Adrenal gland (tissue), 12 donors: ENCODE data around the gene SIM1. TPM values are rescaled to one million over a fixed set of nuclear protein-coding genes. Genes with fewer than 3 reads are reported as not detected.

Source experiments
- DNase-seq, 7 donors: peaks; one replicate each; pipeline ENCODE4 v3.0.0-alpha.2; 2019 to 2020
- H3K27ac ChIP-seq, 5 donors: fragments of 200-600 bp; sonication (generic) in 4 of 5; 1 replicate in 3 of 5; 2 replicates in 2 of 5; pipeline versions ENCODE4 v1.5.1 to v1.8.0; 2016 to 2020; ENCODE audit warnings: mild to moderate bottlenecking in 1 of 5
- H3K27me3 ChIP-seq: fragments of 200-600 bp; 2 replicates; pipeline ENCODE4 v1.8.0; 2021
- H3K36me3 ChIP-seq, 2 donors: fragments of 200-600 bp; replicated peaks in 1 of 2; 1 replicate in 1 of 2; 2 replicates in 1 of 2; pipeline versions ENCODE4 v1.5.1 to v1.8.0; 2018 to 2022
- H3K4me1 ChIP-seq, 2 donors: fragments of 200-600 bp; replicated peaks in 1 of 2; 1 replicate in 1 of 2; 2 replicates in 1 of 2; pipeline versions ENCODE4 v1.5.1 to v1.8.0; 2018 to 2021
- H3K4me3 ChIP-seq, 4 donors: fragments of 200-600 bp; sonication (generic) in 3 of 4; one replicate each; pipeline ENCODE4 v1.5.1; 2016 to 2018
- H3K9me3 ChIP-seq, 3 donors: fragments of 200-600 bp; sonication (generic) in 1 of 3; replicated peaks in 1 of 3; 1 replicate in 2 of 3; 2 replicates in 1 of 3; pipeline versions ENCODE4 v1.5.1 to v1.8.0; 2016 to 2021
- POLR2A ChIP-seq, 2 donors: fragments of 450-650 bp; IDR thresholded peaks; one replicate each; pipeline ENCODE4 v1.6.1; 2017; ENCODE audit warnings: antibody characterized with exemption in 2 of 2, mild to moderate bottlenecking in 2 of 2, moderate library complexity in 1 of 2
- WGBS, 4 donors: extraction: QIAGEN DNeasy Blood & Tissue Kit in 2 of 4; methylation state at CpG; one replicate each; pipeline versions ENCODE4 v1.1.5 to v1.1.7; 2013 to 2017; 5-methylcytosine and 5-hydroxymethylcytosine counted together
- intact Hi-C, 2 donors: fragments of 100-400 bp; cut with DNase I; formaldehyde crosslinking; loops; one replicate each; pipeline versions ENCODE4 v1.14.1 to v1.15.0; 2022 to 2023
- polyA plus RNA-seq, 3 donors: library from polyadenylated mRNA; stranded (reverse); fragments of 200-250 nt in 2 of 3; fragments of 350-450 nt in 1 of 3; fragmentation: Illumina TruSeq in 1 of 3; extraction: RNeasy Lipid Tissue Mini Kit (QIAGEN cat#74804) in 1 of 3; gene quantifications; one replicate each; pipeline ENCODE4 v1.2.3, GENCODE V29; 2013 to 2014
- total RNA-seq, 9 donors: library from RNA; depleted of rRNA in 4 of 9; stranded (reverse); fragments of >200 nt in 4 of 9; fragments of 120-200 nt in 1 of 9; fragmentation: NEBNext Ultra II Directional in 1 of 9; extraction: Animal tissue kit (Norgen Biotek cat#: 25700) in 1 of 9; gene quantifications; one replicate each; pipeline versions ENCODE4 v1.1.0 to v1.2.4, GENCODE V29; 2013 to 2023
- TF ChIP-seq, protein P1 (sequence below), 6 experiments: fragments of 450-650 bp in 4 of 6; fragments of 200-600 bp in 2 of 6; sonication (generic) in 1 of 6; IDR thresholded peaks; 1 replicate in 5 of 6; 2 replicates in 1 of 6; pipeline versions ENCODE4 v1.5.1 to v1.8.0; 2016 to 2021; ENCODE audit warnings: antibody characterized with exemption in 6 of 6, mild to moderate bottlenecking in 2 of 6, moderate library complexity in 1 of 6
- donor health status: healthy with polysubstance abuse.
- donor health status: Bipolar disorder and iron deficiency.
- donor health status: DM: yes; HTN: yes; CAD: no.
- donor health status: DM: no; HTN: no; CAD: no.
- donor health status: DM: no; HTN: no; CAD: no.
- donor health status: DM: yes; HTN: yes; CAD: no.

The SIM1 gene
- total and polyA plus RNA-seq, 12 donors = not detected

DNA sequence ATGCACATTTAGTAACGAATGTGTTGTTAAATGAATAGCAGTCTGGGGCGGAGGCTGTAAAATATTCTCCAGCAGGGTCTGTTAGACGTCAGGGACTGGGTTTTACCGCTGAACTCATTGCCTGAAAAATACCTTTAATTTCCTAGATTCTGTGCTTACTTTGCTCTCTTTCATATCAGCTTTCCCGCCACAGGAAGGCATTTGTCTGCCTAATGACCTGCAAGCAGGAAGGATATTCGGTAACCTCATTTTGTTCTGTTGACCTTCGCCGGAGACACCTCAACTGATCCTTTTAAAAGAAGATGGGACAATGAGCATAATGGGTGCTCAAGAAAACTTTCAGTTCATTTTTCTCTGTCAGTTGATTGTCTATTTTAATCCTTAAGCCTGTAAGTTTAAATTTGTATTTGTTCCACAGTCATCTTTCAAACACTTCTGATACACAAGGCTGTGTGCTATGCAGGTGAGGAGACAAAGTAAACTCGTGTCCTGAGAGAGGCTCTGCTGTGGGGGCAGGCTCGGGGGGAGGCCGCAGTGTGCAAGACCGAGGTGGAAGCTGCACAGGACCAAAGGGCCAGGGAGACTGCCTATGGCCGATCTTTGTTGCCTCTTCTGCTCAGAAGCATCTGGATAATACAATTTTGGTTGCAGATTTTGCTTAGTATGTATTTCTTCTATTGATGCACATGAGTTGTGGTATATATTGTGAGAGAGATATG, 27.4 kb upstream of the SIM1 start:
- H3K4me1 ChIP-seq = no peaks in the 10 kb centered on the region

DNA sequence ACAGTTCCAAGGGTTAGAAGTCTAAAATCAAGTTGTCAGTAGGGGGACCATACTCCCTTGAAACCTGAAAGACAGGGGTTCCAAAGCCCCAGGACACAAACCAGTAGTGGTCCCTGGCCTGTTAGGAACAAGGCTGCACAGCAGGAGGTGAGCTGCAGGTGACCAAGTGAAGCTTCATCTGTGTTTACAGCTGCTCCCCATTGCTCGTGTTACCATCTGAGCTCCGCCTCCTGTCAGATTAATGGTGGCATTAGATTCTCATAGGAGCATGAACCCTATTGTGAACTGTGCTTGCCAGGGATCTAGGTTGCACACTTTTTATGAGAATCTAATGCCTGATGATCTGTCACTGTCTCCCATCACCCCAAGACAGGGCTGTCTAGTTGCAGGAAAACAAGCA, 25.3 kb upstream of the SIM1 start:
- TF ChIP-seq POLR2A (IDR thresholded peaks at IDR 0.05) = no peak
- TF ChIP-seq, protein P1, sequence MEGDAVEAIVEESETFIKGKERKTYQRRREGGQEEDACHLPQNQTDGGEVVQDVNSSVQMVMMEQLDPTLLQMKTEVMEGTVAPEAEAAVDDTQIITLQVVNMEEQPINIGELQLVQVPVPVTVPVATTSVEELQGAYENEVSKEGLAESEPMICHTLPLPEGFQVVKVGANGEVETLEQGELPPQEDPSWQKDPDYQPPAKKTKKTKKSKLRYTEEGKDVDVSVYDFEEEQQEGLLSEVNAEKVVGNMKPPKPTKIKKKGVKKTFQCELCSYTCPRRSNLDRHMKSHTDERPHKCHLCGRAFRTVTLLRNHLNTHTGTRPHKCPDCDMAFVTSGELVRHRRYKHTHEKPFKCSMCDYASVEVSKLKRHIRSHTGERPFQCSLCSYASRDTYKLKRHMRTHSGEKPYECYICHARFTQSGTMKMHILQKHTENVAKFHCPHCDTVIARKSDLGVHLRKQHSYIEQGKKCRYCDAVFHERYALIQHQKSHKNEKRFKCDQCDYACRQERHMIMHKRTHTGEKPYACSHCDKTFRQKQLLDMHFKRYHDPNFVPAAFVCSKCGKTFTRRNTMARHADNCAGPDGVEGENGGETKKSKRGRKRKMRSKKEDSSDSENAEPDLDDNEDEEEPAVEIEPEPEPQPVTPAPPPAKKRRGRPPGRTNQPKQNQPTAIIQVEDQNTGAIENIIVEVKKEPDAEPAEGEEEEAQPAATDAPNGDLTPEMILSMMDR (IDR thresholded peaks at IDR 0.05) = no peak
- 83 to 100% (median 84%) methylated on average over 2 of the region's 2 CpGs for WGBS, 4 donors
- no peak overlapping the region for H3K27ac ChIP-seq

More for the DNA sequence above, 27.4 kb upstream of the SIM1 start:
- Histone ChIP-seq H3K4me3 (no peak overlapping the region), H3K27ac (no peak overlapping the region), H3K9me3 (no peaks in the 10 kb centered on the region), H3K36me3 (no peaks in the 10 kb centered on the region), H3K27me3 (no peaks in the 10 kb centered on the region)
- intact Hi-C loops = no loop called here
- DNase-seq = no peak
- WGBS, 4 donors = 44 to 52% (median 48%) methylated on average over 13 of the region's 13 CpGs
- no peak for TF ChIP-seq POLR2A (IDR thresholded peaks at IDR 0.05)
- TF ChIP-seq, protein P1 (IDR thresholded peaks at IDR 0.05) = no peak

DNA sequence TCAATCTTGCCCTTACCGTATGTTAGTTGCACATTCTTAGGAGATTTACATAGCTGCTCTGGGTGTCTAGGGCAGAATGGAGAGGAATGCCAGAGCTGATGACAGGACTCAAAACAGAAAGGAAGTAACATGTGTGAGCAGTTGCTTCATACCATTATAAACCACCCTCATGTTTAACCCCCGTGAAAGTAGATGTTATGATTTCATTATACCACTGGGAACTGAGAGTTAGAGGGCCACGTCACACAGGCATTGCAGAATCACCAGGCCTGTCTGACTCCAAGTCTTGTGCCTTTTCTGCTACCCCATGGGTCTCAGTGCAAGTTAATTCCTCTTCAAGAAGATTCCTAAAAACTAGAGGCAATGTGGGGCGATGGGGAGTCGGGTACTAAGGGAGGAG, 23.5 kb upstream of the SIM1 start:
- Histone ChIP-seq H3K27me3 (no peaks in the 10 kb centered on the region), H3K27ac (no peak overlapping the region), H3K9me3 (no peaks in the 10 kb centered on the region), H3K4me1 (no peaks in the 10 kb centered on the region), H3K36me3 (no peaks in the 10 kb centered on the region), H3K4me3 (no peak overlapping the region)
- WGBS, 4 donors = 77 to 86% (median 86%) methylated on average over 5 of the region's 5 CpGs
- TF ChIP-seq, protein P1 (IDR thresholded peaks at IDR 0.05) = no peak
- TF ChIP-seq POLR2A (IDR thresholded peaks at IDR 0.05) = no peak
- no peak for DNase-seq
- intact Hi-C loops = loop anchor here in 1 of 2 donors (10.0 kb wide), 2 partner anchors 177 to 243 kb away; no protein-coding TSS in a partner anchor

More for the DNA sequence above, 25.3 kb upstream of the SIM1 start:
- Histone ChIP-seq H3K27me3 (no peaks in the 10 kb centered on the region), H3K4me1 (no peaks in the 10 kb centered on the region), H3K36me3 (no peaks in the 10 kb centered on the region), H3K4me3 (no peak overlapping the region), H3K9me3 (no peaks in the 10 kb centered on the region)
- intact Hi-C loops = no loop called here
- DNase-seq = no peak

DNA sequence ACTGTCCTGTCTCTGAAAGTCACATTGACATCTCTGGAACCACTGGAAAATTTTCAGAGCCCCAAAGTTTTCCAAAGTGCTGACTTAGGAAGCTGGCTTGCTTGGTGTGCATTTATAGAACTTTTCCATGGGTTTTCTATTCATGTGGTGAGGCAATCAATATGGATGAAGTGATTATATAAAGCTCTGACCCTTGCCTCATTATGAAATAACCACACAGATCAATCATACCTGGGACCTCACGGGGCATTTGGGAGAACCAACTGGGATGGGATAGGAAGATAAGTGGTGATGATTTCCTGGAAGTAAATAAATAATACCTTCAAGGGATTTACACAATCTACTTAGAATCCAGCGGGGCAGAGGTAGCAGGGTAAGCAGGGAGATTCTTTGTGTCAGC, 22.9 kb upstream of the SIM1 start:
- DNase-seq = no peak
- Histone ChIP-seq H3K9me3 (no peaks in the 10 kb centered on the region), H3K4me1 (no peaks in the 10 kb centered on the region), H3K27me3 (no peaks in the 10 kb centered on the region), H3K36me3 (no peaks in the 10 kb centered on the region), H3K27ac (no peak overlapping the region), H3K4me3 (no peak overlapping the region)
- TF ChIP-seq, protein P1 (IDR thresholded peaks at IDR 0.05) = no peak
- no peak for TF ChIP-seq POLR2A (IDR thresholded peaks at IDR 0.05)
- intact Hi-C loops = loop anchor here in 1 of 2 donors (10.0 kb wide), 2 partner anchors 177 to 243 kb away; no protein-coding TSS in a partner anchor
- WGBS, 4 donors = 80 to 94% (median 85%) methylated on average over 2 of the region's 2 CpGs
